Urinary bladder (tissue), 4 donors: ENCODE results near the gene LRIT3. TPM values are rescaled to one million over a fixed set of nuclear protein-coding genes. Genes with fewer than 3 reads are reported as not detected.

ENCODE experiments used
- DNase-seq: peaks from one replicate; pipeline ENCODE4 v3.0.0-alpha.2; 2015; ENCODE audit errors: extremely low spot score
- H3K27ac ChIP-seq: one replicate; pipeline ENCODE4 v1.5.1; 2013; ENCODE audit warnings: low read depth, mild to moderate bottlenecking, moderate library complexity
- H3K36me3 ChIP-seq: one replicate; pipeline ENCODE4 v1.6.1; 2013; ENCODE audit warnings: mild to moderate bottlenecking, moderate library complexity; ENCODE audit not compliant: insufficient read depth
- H3K4me1 ChIP-seq: one replicate; pipeline ENCODE4 v1.6.1; 2013; ENCODE audit warnings: mild to moderate bottlenecking, moderate library complexity; ENCODE audit not compliant: insufficient read depth
- H3K4me3 ChIP-seq: one replicate; pipeline ENCODE4 v1.5.1; 2013; ENCODE audit warnings: low read depth, low read length
- WGBS: extraction: QIAGEN DNeasy Blood & Tissue Kit; methylation state at CpG from one replicate; pipeline ENCODE4 v1.1.7; 2013; 5-methylcytosine and 5-hydroxymethylcytosine counted together
- polyA plus RNA-seq: library from polyadenylated mRNA; stranded (reverse); fragments of 200-250 nt; gene quantifications from one replicate; pipeline ENCODE4 v1.2.3, GENCODE V29; 2013
- total RNA-seq: library from RNA; depleted of rRNA; stranded (reverse); fragments of >200 nt; gene quantifications from one replicate; pipeline ENCODE4 v1.2.3, GENCODE V29; 2014
- donor health status: healthy with polysubstance abuse.
- donor health status: healthy.

Gene LRIT3, protein sequence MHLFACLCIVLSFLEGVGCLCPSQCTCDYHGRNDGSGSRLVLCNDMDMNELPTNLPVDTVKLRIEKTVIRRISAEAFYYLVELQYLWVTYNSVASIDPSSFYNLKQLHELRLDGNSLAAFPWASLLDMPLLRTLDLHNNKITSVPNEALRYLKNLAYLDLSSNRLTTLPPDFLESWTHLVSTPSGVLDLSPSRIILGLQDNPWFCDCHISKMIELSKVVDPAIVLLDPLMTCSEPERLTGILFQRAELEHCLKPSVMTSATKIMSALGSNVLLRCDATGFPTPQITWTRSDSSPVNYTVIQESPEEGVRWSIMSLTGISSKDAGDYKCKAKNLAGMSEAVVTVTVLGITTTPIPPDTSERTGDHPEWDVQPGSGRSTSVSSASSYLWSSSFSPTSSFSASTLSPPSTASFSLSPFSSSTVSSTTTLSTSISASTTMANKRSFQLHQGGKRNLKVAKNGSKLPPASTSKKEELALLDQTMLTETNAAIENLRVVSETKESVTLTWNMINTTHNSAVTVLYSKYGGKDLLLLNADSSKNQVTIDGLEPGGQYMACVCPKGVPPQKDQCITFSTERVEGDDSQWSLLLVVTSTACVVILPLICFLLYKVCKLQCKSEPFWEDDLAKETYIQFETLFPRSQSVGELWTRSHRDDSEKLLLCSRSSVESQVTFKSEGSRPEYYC
- total RNA-seq (0.16 TPM), polyA plus RNA-seq (0.06 TPM)

GRCh38 chr4:109847896-109848442 lies at the start of gene LRIT3:
Gene LRIT3 (plus strand): TSS chr4:109848107. CDS start chr4:109848202, 95 bp downstream.
- Histone ChIP-seq H3K36me3 (no peaks in the 10 kb centered on the region), H3K4me1 (no peaks in the 10 kb centered on the region), H3K4me3 (no peak within 1 kb of the TSS), H3K27ac (no peak within 1 kb of the TSS)
- DNase-seq = no peak
- WGBS = 63% methylated on average over 5 of the region's 5 CpGs

DNA sequence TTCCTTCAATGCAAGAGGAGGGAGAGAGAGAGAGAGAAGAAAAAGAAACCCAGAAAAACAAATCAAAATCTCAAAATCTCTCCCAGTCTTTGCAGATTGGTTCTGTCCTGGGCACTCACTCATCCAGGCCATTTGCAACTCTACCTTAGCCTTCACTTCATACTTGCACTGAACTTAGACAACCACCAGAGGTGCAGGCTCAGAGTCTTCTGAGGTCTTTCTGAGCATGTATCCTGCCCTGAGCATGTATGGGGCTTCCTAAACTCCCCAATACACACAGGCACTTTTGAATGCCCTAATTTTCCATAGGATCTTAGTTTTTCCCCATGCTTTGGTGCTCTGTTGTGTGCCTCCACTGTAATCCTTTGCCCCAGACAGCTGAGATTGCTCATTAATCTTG lies 49.0 kb upstream of the LRIT3 start:
- Histone ChIP-seq H3K36me3 (no peaks in the 10 kb centered on the region), H3K4me3 (no peak overlapping the region), H3K4me1 (no peaks in the 10 kb centered on the region), H3K27ac (no peak overlapping the region)
- DNase-seq = no peak

DNA sequence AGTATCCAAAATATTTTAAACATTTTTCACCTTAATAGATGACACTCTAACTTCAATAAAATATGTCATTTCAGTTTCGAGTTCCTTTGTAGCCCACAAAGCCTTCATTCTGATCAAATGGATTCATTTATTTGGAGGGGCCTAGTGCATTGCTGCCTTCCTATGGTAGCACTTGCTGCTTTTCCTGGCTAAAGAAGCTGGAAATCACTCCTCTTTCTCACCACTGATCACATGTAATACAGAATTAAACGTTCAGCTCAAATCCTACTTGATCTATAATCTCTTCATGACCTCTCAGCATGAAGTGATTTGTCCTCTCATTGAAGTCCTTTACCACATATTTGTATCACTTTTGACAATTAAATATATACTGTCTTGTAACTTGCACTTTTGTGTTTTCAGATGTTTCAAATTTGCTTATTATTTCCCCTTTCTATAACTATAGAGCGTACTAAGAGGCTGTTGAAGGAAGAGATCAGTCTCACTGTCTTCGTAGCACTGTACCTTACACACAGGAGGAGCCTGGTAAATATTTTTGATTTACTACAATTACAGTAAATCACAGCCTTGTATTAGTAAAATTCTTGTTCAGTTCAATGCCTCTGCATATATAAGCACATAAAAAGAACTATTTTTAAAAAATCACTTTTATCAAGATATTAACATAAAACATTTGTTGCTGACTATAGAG lies 46.7 kb upstream of the LRIT3 start:
- no peak for DNase-seq
- Histone ChIP-seq H3K4me1 (no peaks in the 10 kb centered on the region), H3K4me3 (no peak overlapping the region), H3K27ac (no peak overlapping the region), H3K36me3 (no peaks in the 10 kb centered on the region)
- WGBS = 43% methylated on average over 4 of the region's 4 CpGs

DNA sequence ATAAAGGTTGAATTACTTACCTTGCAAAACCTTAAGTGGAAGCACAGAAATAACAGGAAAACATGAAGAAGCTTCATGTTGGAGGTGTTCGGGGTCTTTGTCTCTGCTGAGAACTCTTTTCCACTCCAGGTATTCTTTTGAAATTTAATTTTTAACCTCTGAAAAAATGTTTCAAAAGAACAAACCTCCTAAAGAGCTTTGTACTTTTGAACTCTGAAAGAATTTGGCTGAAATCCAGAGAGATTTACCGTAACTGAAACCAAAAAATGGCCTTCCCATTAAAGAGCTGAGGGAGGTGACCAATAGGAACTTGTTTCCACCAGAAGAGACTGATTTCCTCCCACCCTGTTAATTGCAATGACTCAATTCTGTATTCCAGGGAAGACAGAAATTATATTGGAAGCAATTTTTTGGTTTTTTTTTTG lies 46.0 kb upstream of the LRIT3 start, which contains the start of gene CFI:
Gene CFI (minus strand): TSS at position 105 of the 425 bp plus-strand sequence. CDS start 28 bp downstream, at position 77.
- H3K27ac ChIP-seq = no peak within 1 kb of the TSS
- peak; percentile 75 for DNase-seq
- no peak within 1 kb of the TSS for H3K4me3 ChIP-seq
- H3K36me3 ChIP-seq = no peaks in the 10 kb centered on the region
- WGBS = 45% methylated on average over 2 of the region's 2 CpGs
- no peaks in the 10 kb centered on the region for H3K4me1 ChIP-seq

GRCh38 chr4:109803924-109804571 lies 43.9 kb upstream of the LRIT3 start:
- no peaks in the 10 kb centered on the region for H3K36me3 ChIP-seq
- DNase-seq = no peak
- no peaks in the 10 kb centered on the region for H3K4me1 ChIP-seq
- WGBS = 21% methylated on average over 4 of the region's 4 CpGs
- H3K4me3 ChIP-seq = no peak overlapping the region
- no peak overlapping the region for H3K27ac ChIP-seq

DNA sequence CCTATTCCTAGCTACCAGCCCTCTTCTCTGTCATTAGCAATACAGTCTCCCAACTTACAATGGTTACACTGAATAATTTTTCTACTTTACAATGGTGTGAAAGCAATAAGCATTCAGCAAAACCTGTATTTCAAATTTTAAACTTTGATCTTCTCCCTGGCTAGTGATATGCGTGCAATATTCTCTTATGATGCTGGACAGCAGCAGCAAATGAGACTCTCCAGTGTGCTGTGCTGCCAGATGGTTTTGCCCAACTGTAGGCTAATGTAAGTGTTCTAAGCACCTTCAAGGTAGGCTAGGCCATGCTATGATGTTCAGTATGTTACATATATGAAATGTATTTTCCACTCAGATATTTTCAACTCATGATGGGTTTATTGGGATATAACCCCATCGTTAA lies 38.3 kb upstream of the LRIT3 start:
- WGBS = 90% methylated on average over 2 of the region's 2 CpGs
- H3K27ac ChIP-seq = no peak overlapping the region

GRCh38 chr4:109810552-109811387 lies 37.1 kb upstream of the LRIT3 start:
- WGBS = 61% methylated on average over 11 of the region's 11 CpGs
- Histone ChIP-seq H3K4me1 (no peaks in the 10 kb centered on the region), H3K4me3 (no peak overlapping the region), H3K36me3 (no peaks in the 10 kb centered on the region), H3K27ac (no peak overlapping the region)
- no peak for DNase-seq

More for the DNA sequence above, 38.3 kb upstream of the LRIT3 start:
- Histone ChIP-seq H3K36me3 (no peaks in the 10 kb centered on the region), H3K4me3 (no peak overlapping the region), H3K4me1 (no peaks in the 10 kb centered on the region)
- no peak for DNase-seq

- H3K36me3 ChIP-seq = no peaks in the 10 kb centered on the region
- H3K4me1 ChIP-seq = no peaks in the 10 kb centered on the region
- WGBS = 63% methylated on average over 3 of the region's 3 CpGs
- no peak overlapping the region for H3K27ac ChIP-seq
- DNase-seq = no peak
- no peak overlapping the region for H3K4me3 ChIP-seq
Observed at GRCh38 chr4:109811707-109812106, 36.2 kb upstream of the LRIT3 start.

GRCh38 chr4:109815151-109816081 lies 32.5 kb upstream of the LRIT3 start, which contains the start of gene GAR1:
Gene GAR1 (plus strand): TSS chr4:109815762. CDS start chr4:109816165, 403 bp downstream.
- WGBS = under 1% methylated on average over 53 of the region's 53 CpGs
- Histone ChIP-seq H3K4me1 (no peaks in the 10 kb centered on the region), H3K4me3 (peak within 1 kb of the TSS; percentile 87), H3K36me3 (no peaks in the 10 kb centered on the region), H3K27ac (no peak within 1 kb of the TSS)
- peak; percentile 92 for DNase-seq

DNA sequence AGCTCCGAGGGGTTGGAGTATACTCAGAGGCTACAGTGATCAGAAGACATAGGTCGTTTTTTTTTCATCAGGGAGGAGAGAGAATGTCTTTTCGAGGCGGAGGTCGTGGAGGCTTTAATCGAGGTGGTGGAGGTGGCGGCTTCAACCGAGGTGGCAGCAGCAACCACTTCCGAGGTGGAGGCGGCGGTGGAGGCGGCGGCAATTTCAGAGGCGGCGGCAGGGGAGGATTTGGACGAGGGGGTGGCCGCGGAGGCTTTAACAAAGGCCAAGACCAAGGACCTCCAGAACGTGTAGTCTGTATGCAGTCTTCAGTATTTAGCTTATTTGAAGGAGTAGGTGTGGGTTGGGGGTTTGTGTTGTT lies 31.8 kb upstream of the LRIT3 start:
- H3K27ac ChIP-seq = no peak overlapping the region
- no peaks in the 10 kb centered on the region for H3K4me1 ChIP-seq
- no peak for DNase-seq
- WGBS = under 1% methylated on average over 19 of the region's 19 CpGs
- peak overlapping the region; percentile 87 for H3K4me3 ChIP-seq
- H3K36me3 ChIP-seq = no peaks in the 10 kb centered on the region

DNA sequence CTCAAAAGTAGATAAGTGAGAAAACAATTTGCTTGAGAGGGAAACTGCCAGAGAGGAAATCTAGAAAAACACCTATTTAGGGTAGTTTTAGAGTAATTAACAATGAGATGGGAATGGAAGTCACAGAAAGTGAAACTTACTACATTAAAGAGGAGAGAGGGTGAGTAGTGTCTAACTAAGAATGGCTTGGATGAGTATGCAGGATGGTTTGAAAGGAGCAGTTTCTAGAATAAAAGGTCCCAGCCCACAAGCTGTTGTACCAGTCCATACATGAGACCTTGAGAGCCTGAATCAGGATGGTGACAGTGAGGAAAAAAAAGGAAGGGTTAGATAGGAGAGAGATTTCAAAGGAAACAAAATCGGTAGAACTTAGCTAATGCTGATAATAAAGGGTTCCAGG lies 31.0 kb upstream of the LRIT3 start:
- no peak for DNase-seq
- H3K4me3 ChIP-seq = no peak overlapping the region
- WGBS = 68% methylated on average over 1 of the region's 1 CpG
- H3K4me1 ChIP-seq = no peaks in the 10 kb centered on the region
- H3K36me3 ChIP-seq = no peaks in the 10 kb centered on the region
- no peak overlapping the region for H3K27ac ChIP-seq

GRCh38 chr4:109818268-109818667 lies 29.6 kb upstream of the LRIT3 start:
- Histone ChIP-seq H3K27ac (no peak overlapping the region), H3K4me3 (no peak overlapping the region), H3K36me3 (no peaks in the 10 kb centered on the region), H3K4me1 (no peaks in the 10 kb centered on the region)
- no peak for DNase-seq
- WGBS = 95% methylated on average over 4 of the region's 4 CpGs
